GM23248 (cell line): ENCODE data around the gene OR2J2. TPM values are rescaled to one million over a fixed set of nuclear protein-coding genes. Genes with fewer than 3 reads are reported as not detected.
"Not testable (repeated sequence)": the region's sequence is repeated elsewhere in the genome, so short reads cannot be mapped to it uniquely, and the experiment has no call there.

Source experiments
- DNase-seq: peaks from one replicate; pipeline ENCODE4 v3.0.0-alpha.2; 2015
- H2AFZ ChIP-seq: fragments of 200-600 bp; sonication (generic); 2 replicates; pipeline ENCODE4 v1.6.1; 2016; ENCODE audit warnings: antibody characterized with exemption
- H3F3A ChIP-seq: fragments of 200-600 bp; sonication (generic); 2 replicates; pipeline ENCODE4 v1.6.1; 2016; ENCODE audit warnings: mild to moderate bottlenecking, antibody characterized with exemption, mixed run types; ENCODE audit not compliant: insufficient read depth
- H3K27ac ChIP-seq: fragments of 200-600 bp; sonication (generic); 2 replicates; pipeline ENCODE4 v1.5.1; 2016; ENCODE audit warnings: mild to moderate bottlenecking
- H3K27me3 ChIP-seq: fragments of 200-600 bp; sonication (generic); replicated peaks from 2 replicates; pipeline ENCODE4 v1.6.1; 2016; ENCODE audit warnings: mild to moderate bottlenecking; ENCODE audit not compliant: insufficient read depth
- H3K36me3 ChIP-seq: fragments of 200-600 bp; sonication (generic); 2 replicates; pipeline ENCODE4 v1.6.1; 2016; ENCODE audit warnings: low read depth, mild to moderate bottlenecking
- H3K4me1 ChIP-seq: fragments of 200-600 bp; sonication (generic); 2 replicates; pipeline ENCODE4 v1.6.1; 2016; ENCODE audit warnings: mild to moderate bottlenecking; ENCODE audit not compliant: insufficient read depth
- H3K4me2 ChIP-seq: fragments of 200-600 bp; sonication (generic); one replicate; pipeline ENCODE4 v1.6.1; 2016; ENCODE audit warnings: mild to moderate bottlenecking; ENCODE audit not compliant: unreplicated experiment
- H3K4me3 ChIP-seq: fragments of 200-600 bp; sonication (generic); 2 replicates; pipeline ENCODE4 v1.5.1; 2016; ENCODE audit warnings: mild to moderate bottlenecking
- H3K79me2 ChIP-seq: fragments of 200-600 bp; sonication (generic); 2 replicates; pipeline ENCODE4 v1.6.1; 2016; ENCODE audit warnings: mild to moderate bottlenecking; ENCODE audit not compliant: insufficient read depth
- H3K9ac ChIP-seq: fragments of 200-600 bp; sonication (generic); 2 replicates; pipeline ENCODE4 v1.6.1; 2016; ENCODE audit warnings: mild to moderate bottlenecking
- H3K9me2 ChIP-seq: fragments of 200-600 bp; sonication (generic); 2 replicates; pipeline ENCODE4 v1.6.1; 2016; ENCODE audit warnings: mixed run types, mild to moderate bottlenecking, moderate library complexity; ENCODE audit not compliant: insufficient read depth
- H3K9me3 ChIP-seq: fragments of 200-600 bp; sonication (generic); one replicate; pipeline ENCODE4 v1.6.1; 2017; ENCODE audit warnings: low read depth
- H4K20me1 ChIP-seq: fragments of 200-600 bp; sonication (generic); 2 replicates; pipeline ENCODE4 v1.6.0; 2016; ENCODE audit not compliant: insufficient read depth
- EZH2 ChIP-seq: fragments of 200-600 bp; sonication (generic); IDR thresholded peaks from 2 replicates; pipeline ENCODE4 v1.6.1; 2018; ENCODE audit warnings: antibody characterized with exemption, mild to moderate bottlenecking; ENCODE audit not compliant: insufficient read depth, poor library complexity, severe bottlenecking
- EZH2phosphoT487 ChIP-seq: fragments of 200-600 bp; sonication (generic); IDR thresholded peaks from 2 replicates; pipeline ENCODE4 v1.6.1; 2018; ENCODE audit warnings: antibody characterized with exemption, moderate library complexity, mild to moderate bottlenecking, low read depth; ENCODE audit not compliant: insufficient read depth
- WGBS, 2 experiments: methylation state at CpG; one replicate each; pipeline ENCODE4 v1.1.6; 2015 to 2017; ENCODE audit warnings: low lambda C conversion rate in 2 of 2, low coverage in 1 of 2; ENCODE audit errors: missing lambda C conversion rate in 2 of 2; 5-methylcytosine and 5-hydroxymethylcytosine counted together
- in situ Hi-C: fragments of 300-500 bp; cut with MboI; formaldehyde crosslinking; loops from 2 replicates; pipeline ENCODE4 v1.15.0; 2020
- polyA plus RNA-seq: library from polyadenylated mRNA; unstranded; fragments of >200 nt; fragmentation: Nextera tagmentation; extraction: Ambion mirVana; gene quantifications from 2 replicates; pipeline ENCODE4 v1.2.1, GENCODE V29; 2016
- total RNA-seq: library from RNA; depleted of rRNA; stranded (reverse); fragments of >200 nt; shearing (Covaris generic); gene quantifications from 2 replicates; pipeline ENCODE4 v1.2.3, GENCODE V29; 2014; rRNA removed

The OR2J2 gene
- total RNA-seq (not detected in 2 replicates), polyA plus RNA-seq (not detected in 2 replicates)

GRCh38 chr6:29170607-29171006, at the start of gene OR2J2:
TSS of gene OR2J2 (plus strand) at chr6:29170907. CDS start at chr6:29173636, 2,729 bp downstream.
- H3K9me2 ChIP-seq, H3K9ac ChIP-seq, H3K4me1 ChIP-seq, H3K27ac ChIP-seq, H3K79me2 ChIP-seq, H3K4me3 ChIP-seq, H3K9me3 ChIP-seq, H3F3A ChIP-seq, DNase-seq, H2AFZ ChIP-seq, H4K20me1 ChIP-seq, in situ Hi-C loops, H3K27me3 ChIP-seq, H3K4me2 ChIP-seq, H3K36me3 ChIP-seq: not testable (repeated sequence)
- WGBS, 2 experiments: 7 to 9% methylated on average over 2 of the region's 2 CpGs

GRCh38 chr6:29129326-29130012, 41.2 kb upstream of the OR2J2 start:
- Histone ChIP-seq H3K36me3 (no peaks in the 10 kb centered on the region), H3F3A (no peaks in the 10 kb centered on the region), H3K9me3 (no peaks in the 10 kb centered on the region), H3K4me3 (no peak overlapping the region), H2AFZ (no peak overlapping the region), H3K9me2 (no peaks in the 10 kb centered on the region), H3K4me1 (no peaks in the 10 kb centered on the region), H3K27ac (no peak overlapping the region), H3K79me2 (no peaks in the 10 kb centered on the region), H3K4me2 (no peak overlapping the region), H3K27me3 (no peaks in the 10 kb centered on the region), H4K20me1 (no peaks in the 10 kb centered on the region), H3K9ac (no peak overlapping the region)
- in situ Hi-C loops: no loop called here
- no peak for DNase-seq
- TF ChIP-seq EZH2phosphoT487: no peak
- no peak for TF ChIP-seq EZH2
- 16 to 30% methylated on average over 13 to 15 of the region's 15 CpGs for WGBS, 2 experiments

- H3K9me2 ChIP-seq: no peaks in the 10 kb centered on the region
- no peaks in the 10 kb centered on the region for H3K79me2 ChIP-seq
- no peak for TF ChIP-seq EZH2phosphoT487
- no peak for TF ChIP-seq EZH2
- in situ Hi-C loops: no loop called here
- no peaks in the 10 kb centered on the region for H3F3A ChIP-seq
- H3K9ac ChIP-seq: no peak overlapping the region
- H2AFZ ChIP-seq: no peak overlapping the region
- no peaks in the 10 kb centered on the region for H3K36me3 ChIP-seq
- no peak overlapping the region for H3K4me2 ChIP-seq
- no peak overlapping the region for H3K27ac ChIP-seq
- WGBS, 2 experiments: 33 to 53% methylated on average over 4 of the region's 4 CpGs
- no peaks in the 10 kb centered on the region for H3K27me3 ChIP-seq
- no peaks in the 10 kb centered on the region for H3K9me3 ChIP-seq
- no peak for DNase-seq
- H4K20me1 ChIP-seq: no peaks in the 10 kb centered on the region
- no peaks in the 10 kb centered on the region for H3K4me1 ChIP-seq
- H3K4me3 ChIP-seq: no peak overlapping the region
Observed at GRCh38 chr6:29130644-29131043, 40.1 kb upstream of the OR2J2 start.

GRCh38 chr6:29131691-29132090, 39.0 kb upstream of the OR2J2 start:
- no peaks in the 10 kb centered on the region for H3K27me3 ChIP-seq
- DNase-seq: no peak
- H3K9me2 ChIP-seq: no peaks in the 10 kb centered on the region
- H3F3A ChIP-seq: no peaks in the 10 kb centered on the region
- no peak overlapping the region for H2AFZ ChIP-seq
- H3K9ac ChIP-seq: no peak overlapping the region
- no peaks in the 10 kb centered on the region for H3K36me3 ChIP-seq
- in situ Hi-C loops: no loop called here
- H3K9me3 ChIP-seq: no peaks in the 10 kb centered on the region
- H4K20me1 ChIP-seq: no peaks in the 10 kb centered on the region
- 8 to 48% methylated on average over 2 of the region's 2 CpGs for WGBS, 2 experiments
- H3K4me3 ChIP-seq: no peak overlapping the region
- H3K27ac ChIP-seq: no peak overlapping the region
- TF ChIP-seq EZH2phosphoT487: no peak
- TF ChIP-seq EZH2: no peak
- no peak overlapping the region for H3K4me2 ChIP-seq
- H3K4me1 ChIP-seq: no peaks in the 10 kb centered on the region
- H3K79me2 ChIP-seq: no peaks in the 10 kb centered on the region
